GM18499 (cell line): ENCODE measurements around the gene SLC22A23.

Experiments
- ATAC-seq: cut with Tn5 transposase; IDR thresholded peaks from one replicate; pipeline ENCODE4 v1.9.1; 2021; ENCODE audit warnings: moderate number of reproducible peaks; ENCODE audit not compliant: insufficient read depth, unreplicated experiment

SLC22A23 gene

DNA sequence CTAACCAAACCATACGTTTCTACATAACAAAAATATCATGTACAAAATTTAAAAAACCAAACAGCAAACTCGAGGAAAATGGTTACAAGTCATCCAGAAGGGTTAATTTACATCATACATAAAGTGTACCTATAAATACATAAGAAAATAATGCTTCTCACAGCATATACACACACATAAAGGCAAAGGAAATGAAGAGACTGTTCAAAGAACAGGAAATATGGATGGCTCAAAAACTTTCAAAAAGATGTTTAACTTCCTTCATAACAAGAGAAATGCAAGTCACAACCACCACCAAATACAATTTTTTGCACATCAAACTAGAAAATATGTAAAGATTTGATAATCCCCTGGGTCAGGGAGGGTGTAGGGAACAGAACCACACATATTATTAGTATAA lies 7.5 kb downstream of the SLC22A23 start:
- no peak for ATAC-seq

DNA sequence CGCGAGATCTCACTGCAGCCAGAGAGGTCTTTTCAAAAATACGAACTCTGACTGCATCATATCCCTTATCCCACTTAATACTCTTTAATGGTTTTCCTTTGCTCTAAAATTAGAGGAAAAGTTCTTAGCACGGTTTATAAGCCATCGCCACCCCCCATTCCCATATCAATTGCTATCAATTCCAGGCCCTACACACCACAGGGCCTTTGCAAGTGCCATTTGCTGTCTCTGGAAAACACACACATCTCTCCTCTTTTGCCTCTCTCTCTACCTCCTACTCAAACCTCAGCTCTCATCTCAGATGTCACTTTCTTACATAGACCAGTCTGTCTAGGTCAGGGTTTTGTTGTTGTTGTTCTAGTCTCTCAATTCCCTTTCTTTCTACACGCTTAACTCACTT lies 9.8 kb downstream of the SLC22A23 start:
- no peak for ATAC-seq

DNA sequence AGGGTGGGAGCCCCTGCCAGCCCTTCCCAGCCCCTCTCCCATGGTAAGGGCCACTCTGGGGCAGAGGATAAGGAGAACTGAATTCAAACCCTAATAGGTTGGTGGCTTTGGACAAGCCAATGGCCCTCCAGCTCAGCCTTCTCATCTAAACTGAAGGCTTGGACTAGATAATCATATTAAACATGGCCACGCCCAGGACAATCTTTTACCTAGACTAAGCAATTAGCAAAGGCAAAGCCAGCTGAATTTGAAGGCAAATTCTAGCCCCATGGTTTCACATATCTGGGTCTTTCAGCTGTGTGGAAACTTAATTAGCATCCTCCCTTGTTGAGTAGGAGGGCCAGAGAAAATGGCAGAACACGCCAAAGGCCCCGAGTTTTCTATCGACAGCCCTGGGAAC lies 10.7 kb downstream of the SLC22A23 start:
- no peak for ATAC-seq

DNA sequence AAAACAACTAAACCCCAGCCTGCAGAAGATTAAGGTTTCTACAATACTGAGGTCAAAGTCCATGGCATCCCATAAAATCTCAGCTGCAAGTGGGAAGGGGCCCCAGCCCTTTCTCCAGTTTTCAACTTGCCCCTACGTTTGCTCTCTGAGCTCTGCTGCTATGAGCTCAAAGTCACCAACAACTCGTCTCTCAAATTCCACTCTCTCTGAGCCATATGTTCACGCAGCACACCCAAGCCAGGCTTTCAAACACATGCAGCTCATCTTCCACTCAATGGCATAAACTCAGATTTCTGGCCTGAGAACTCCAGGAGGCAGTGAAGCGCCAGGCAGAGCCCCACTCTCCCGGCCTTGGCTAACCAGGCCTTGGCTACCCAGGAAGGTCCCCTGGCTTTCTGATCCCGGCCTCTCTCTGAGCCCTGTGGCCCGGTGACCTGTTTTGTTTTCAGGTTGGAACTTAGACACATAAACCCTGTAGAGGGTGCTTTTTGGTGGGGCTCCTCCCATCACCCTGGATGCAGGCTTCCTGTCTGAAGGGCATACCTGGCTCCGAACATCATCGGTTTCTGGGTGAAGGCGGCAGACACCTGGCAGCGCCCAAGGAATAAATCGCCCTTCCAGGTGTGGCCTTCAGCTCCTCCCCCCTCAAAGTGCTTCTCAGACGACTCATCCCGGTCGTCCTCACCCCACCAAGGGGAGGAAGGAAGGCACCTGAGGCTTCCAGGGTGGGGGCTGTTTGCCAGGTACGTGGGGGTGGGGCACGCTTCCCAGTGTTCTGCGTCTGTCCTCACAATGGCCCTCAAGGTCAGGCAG lies 12.4 kb downstream of the SLC22A23 start:
- no peak for ATAC-seq

DNA sequence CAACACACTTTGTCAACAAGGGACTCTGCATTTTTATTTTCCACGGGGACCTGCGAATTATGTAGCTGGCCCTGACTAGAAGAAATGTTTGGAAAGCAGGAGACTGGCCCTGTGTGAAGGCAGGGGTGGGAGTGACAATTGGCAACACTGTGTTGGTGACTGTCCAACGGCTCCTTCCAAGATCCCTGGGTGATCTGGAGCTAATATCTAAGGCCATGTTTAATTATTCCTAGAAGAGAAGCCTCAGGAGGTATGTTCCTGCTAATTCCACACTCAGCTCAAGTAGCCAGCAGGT lies 13.7 kb downstream of the SLC22A23 start:
- ATAC-seq = no peak

DNA sequence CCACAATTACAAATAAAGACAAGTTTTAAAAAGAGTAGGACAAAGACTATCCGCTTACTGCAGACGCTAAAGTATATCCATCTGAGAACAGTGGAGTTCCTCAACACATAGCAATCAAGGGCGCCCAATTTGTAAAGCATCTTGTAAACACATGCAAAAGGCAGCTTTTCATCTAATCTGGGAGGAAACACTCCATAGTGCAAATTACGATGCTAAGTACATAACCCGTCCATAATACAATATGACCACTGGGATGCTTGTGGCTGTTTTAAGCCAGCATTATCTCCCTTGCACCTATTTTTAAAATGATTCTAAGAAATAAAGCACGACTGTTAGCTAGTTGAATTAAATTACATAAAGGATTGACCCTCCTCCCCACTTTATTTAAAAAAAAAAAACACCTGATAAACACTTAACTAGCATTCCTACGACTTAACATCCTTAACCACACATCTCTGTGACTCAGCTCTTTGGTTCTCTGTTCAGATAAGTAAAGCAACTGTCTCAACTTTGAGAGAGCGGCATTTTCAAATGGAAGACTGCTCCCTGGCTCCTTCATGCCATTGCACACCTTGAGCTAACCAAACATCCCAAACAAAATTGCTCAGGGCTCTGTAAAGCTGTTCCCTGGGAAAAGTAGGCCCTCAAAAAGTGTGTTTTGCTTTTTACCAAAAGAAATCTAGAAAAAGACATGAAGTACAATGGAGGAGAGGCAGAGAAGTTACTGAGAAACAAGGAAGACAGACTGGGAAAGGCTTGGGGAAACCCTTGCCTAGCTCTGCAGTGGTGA lies 14.2 kb downstream of the SLC22A23 start:
- no peak for ATAC-seq

DNA sequence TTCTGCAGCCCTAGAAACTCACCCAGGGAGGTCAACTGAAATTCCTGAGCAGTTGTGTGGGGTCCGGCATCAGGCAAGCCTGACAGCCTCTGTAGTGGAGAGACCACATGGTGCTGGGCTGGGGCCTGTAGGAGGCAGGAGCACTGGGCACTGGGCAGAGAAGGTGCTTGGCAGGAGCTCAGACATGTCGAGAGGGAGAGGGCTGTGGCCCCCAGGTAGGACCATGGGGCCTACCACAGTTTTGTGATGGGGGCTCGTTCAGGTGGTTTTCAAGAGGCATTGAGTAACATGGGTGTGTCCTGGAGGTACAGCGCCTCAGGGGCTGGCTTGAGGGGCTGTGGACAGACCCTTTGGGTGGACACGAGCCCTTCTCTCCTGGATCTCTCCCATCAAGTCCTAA lies 15.9 kb downstream of the SLC22A23 start:
- no peak for ATAC-seq

DNA sequence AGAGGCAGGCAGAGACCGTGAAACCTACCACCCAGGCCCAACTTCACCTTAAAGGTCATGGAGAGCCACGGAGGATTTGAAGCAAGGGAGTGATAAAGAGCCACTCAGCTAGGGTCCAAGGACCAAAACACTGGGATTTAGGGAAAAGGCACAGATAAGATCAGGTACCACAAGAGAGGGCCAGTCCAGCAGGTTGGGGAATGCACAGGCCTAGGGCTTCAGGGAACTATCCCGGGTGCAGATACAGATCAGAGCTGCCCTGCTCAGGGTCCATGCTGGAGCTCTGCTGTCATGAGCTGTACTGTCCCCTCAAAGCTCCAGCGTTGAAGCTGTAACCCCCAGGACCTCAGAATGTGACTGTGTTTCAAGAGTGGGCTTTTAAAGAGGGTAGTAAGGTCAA lies 16.9 kb downstream of the SLC22A23 start:
- no peak for ATAC-seq

DNA sequence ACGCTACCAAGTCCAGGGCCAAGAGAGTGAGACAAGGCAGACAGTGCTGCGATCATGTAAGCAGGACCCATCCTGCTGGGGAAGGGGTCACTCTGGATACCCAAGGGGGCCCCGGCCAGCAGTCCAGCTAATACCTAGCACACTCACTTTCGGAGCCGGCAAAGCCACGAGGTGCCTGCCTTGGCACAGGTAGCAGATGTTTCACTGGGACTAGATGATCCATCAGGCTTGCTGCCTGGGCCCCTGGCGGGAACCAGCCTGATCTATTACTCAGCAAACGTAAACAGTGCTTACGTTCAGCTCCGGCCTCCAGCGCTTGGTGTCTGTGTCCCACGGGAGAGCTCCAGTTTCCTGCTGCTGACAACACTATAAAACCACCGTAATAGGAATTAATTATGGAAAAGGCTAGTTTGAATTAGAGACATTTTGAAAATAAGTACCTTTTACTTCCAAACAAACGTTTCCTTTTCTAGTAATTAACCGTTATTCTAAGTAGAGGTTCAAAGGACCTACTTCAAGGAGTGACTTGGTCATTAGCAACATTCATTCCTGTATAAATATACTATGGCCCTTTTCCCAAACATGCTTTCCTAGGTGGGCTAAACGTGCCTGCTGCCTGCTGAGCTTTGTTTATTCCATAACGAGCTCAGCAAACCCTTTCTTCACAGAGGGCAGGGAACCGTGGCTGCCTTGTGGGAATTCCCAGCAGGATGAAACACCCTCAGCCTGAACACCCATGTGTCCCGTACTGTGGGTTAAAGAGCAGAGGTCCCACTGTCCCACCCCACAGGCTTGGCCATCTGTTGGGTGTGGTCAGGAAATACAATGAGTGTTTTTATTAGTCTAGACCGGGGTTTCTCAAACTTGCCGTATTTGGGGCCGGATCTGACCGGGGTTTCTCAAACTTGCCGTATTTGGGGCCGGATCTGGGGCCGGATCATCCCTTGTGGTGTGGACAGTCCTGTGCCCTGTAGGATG lies 18.4 kb downstream of the SLC22A23 start:
- no peak for ATAC-seq

DNA sequence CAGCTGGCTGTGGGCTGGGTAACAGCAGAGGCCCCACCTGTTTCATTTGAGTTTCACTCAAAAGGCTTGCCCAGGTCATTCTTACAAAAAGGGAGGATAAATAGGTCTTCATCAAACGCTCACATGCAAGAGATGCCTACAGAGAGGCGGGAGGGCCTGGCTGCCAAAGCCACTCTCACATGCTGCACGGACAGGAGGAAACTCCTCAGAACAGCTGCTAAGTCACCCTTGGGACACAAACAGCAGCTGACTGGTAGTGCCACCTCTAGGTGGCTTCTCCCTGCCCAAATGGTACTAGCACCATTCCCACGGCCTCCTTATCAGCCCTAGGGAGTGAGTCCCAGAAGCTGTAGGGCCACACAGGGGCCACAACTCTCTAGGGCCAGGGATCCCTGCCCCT lies 23.8 kb downstream of the SLC22A23 start:
- no peak for ATAC-seq

DNA sequence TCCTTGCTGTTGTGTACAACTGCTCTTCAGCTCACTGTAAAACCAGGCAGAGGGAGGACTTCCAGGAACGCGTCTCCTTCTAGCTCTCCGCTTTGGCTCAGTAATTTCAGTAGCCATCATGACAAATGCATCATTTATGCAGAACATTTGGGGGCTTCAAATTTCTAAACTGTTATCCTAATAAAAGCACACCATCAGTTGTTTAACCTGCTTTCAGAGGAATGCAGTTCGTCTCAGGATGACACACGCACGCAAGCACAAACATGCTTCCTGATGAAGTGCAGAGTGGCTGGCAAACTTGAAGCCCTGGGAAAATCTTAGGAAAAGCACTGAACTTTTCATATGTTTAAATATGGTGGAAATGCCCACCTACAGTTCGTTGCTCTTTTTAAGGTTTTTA lies 24.4 kb downstream of the SLC22A23 start:
- no peak for ATAC-seq

DNA sequence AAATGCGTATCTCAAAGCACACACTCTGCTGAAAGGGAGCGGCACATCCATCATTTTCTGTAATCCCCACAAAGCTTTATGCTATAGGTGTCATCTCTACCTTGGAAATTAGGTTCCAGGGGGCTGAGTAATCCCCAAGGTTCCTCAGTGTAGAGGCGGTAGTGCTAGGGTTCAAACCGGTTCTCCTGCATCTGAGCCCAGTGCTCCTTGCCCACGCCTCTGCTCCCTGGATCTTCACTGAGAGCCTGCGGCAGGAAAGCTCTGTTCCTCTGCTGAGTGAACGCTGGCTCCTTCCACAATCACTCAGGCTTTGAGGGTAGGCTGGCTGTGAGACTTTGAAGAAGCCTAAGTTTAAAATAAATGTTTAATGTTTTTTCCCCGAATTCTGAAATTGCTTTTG lies 24.9 kb downstream of the SLC22A23 start:
- no peak for ATAC-seq

DNA sequence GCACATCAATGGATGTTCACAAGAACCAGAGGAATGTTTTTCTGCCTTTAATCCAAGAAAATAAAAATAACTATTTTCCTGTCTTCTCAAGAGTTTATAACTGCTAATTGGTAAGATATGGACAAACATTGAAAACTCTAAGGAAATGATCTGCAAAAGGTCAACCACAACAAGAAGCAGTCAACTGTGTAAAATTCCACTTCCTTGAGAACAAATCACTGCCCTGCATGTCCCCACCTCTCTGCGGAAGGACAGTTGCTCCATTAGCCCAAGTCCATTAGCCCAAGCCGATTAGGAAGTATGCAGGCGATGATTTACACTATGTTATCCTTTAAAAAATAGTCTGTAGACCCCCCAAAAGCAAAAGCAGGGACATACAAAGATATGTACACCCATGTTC lies 27.6 kb downstream of the SLC22A23 start:
- ATAC-seq = no peak

DNA sequence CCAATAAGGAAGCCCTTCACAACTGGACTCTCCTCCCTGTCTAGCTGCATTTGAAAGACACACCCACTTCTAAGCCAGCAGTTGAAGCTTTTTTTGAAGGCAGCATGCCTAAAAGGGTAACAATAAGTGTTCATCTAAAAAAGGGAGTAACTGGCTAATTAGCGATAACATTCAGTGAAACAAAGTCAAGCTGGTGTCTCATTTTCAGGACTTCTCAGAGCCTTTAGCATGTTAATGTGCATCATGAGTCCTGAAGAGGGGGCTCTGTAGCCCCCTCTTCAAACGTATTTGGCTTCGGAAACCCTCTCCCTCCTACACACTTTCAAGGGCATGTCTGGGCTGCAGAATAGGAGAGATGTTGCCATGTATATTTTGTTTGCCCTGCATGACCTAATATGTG lies 28.1 kb downstream of the SLC22A23 start:
- no peak for ATAC-seq

DNA sequence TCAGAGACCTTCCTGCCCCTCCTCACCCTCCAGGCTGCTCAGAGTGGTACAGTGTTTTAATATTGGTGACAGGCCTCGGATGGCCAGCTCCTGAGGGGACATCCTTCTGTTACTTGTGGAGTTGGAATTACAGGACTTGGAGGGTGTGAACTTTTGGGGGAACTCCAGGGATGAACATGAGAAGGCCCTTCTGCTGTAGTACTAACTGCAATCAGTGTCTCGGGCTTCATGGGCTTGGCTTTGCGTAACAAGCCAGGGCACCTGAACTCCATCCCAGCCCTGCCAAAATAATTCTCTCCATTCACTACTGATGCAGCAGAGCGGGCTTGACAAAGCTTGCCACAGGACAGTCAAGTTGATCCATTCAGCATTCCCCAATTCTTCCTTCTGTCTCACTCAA lies 28.6 kb downstream of the SLC22A23 start:
- no peak for ATAC-seq

DNA sequence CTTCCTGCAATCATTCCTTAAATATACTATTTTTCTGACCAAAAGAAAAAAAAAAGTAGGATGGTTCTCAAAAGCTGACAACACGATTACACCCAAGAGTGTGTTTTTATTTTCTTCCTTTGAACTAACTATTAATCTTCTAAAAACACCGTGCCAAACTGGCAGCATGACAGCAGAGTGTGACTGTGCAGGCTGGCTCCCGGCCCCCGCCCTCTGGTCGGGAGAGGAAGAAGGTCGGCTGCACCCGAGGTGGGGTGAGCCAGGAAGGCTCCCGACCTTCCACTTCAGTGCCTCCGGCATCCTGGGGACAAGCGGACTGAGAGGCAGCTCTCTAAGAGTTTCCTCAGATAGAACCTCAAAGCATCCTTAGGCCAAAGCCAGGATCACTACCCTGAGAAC lies 29.2 kb downstream of the SLC22A23 start:
- ATAC-seq = no peak

DNA sequence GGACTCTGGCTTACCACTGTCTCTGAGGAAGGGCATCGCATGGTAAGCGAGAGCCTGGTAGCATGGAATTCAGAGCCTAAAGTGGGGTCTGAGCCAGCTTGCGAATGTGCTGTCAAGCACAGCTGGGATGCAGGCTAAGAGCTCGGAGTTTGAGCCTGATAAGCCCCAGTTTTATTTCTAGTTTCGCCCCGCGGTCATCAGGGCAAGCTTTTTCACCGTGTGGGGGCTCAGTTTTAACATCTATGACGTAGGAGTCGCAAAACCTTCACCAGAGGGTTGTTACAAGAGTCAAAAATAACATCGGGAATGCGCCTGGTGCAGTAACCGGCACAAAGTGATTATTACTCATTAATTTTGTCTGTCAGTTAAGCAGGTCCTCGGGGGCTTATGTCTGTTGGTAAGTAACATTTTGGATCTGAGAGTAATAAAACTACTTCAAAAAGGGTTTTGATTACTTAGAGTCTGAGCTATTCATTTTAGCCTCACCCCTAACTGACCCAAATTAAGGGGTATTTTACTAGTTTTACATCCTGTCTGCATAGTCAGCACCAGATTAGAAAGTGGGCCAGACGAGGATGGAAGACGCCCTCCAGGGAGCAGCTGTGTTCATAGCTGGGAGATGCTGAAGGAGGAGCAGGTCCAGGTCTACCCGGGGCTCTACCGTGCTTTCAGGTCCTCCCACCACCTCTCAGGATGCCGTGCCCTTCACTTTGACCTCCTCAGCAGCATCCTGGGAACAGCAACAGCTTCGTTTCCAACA lies 29.7 kb downstream of the SLC22A23 start:
- ATAC-seq = no peak

DNA sequence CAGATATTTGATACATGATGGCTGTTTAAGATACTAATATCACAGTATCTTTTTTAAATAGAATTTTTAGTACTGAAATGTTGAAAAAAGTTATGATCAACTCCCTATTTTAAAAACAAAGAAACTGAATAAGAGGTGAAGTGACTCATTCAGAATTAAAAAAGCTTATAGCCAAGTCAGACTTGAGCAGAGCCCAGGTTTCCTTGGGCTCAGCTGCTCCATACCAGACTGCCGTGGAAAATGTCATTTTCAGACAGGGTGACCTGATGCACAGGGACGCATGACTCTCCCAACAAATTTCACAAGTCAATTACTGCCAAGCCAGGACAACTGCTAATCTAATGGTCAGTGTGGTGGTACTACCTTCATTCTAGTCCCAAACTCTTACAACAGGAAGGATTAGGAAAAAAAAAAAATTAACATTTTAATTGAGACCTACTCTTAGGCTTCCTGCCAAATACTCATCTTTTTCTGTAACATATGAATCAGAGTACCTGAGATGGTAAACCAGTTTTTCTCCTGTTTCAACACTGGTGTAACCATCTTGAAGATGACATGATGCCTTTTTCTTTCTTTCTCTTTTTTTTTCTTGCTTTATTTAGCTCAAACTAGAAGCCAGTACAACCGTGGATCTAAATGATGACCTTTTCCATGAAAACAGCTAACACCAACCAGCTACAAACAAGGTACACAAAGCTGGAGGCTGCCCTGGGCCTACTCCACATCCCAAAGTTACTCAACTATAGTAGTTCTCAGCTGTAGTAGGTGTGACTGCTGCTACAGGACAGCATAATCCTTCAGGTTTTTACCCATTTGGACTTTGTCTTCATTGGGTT lies 30.5 kb downstream of the SLC22A23 start:
- no peak for ATAC-seq

DNA sequence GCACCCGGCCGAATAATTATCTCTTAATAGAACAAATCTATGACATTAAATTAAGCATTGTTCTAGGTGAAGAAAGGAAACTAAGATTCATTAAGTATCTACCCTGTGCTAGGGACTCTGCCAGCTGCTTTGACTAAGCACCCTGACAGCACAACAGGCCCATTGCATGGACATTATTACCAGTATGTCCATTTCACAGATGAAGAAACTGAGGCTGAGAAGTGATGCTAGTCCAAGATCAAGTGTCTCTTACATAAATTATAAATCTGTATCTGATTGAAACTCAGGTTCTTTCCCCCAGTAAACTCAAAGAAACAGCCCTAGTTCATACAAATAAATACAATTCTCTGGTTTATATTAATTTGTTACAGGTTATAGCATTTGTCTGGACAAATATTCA lies 31.3 kb downstream of the SLC22A23 start:
- ATAC-seq = no peak
